Lower leg skin (tissue), 4 donors: ENCODE data around the gene ASB10. TPM values are rescaled to one million over a fixed set of nuclear protein-coding genes. Genes with fewer than 3 reads are reported as not detected.

Source experiments
- DNase-seq, 2 donors: peaks; one replicate each; pipeline ENCODE4 v3.0.0-alpha.2; 2019; ENCODE audit warnings: low spot score in 2 of 2
- H3K4me3 ChIP-seq: fragments of 200-600 bp; sonication (generic); 2 replicates; pipeline ENCODE4 v1.5.1; 2017; ENCODE audit warnings: mild to moderate bottlenecking, low read depth; ENCODE audit not compliant: poor library complexity, severe bottlenecking
- POLR2A ChIP-seq, 2 donors: fragments of 450-650 bp; IDR thresholded peaks; one replicate each; pipeline ENCODE4 v1.6.1; 2016 to 2017; ENCODE audit warnings: antibody characterized with exemption in 2 of 2, mild to moderate bottlenecking in 1 of 2, moderate library complexity in 1 of 2
- WGBS, 2 donors: methylation state at CpG; one replicate each; pipeline ENCODE4 v1.1.5; 2018; 5-methylcytosine and 5-hydroxymethylcytosine counted together
- intact Hi-C: fragments of 100-400 bp; cut with DNase I; formaldehyde crosslinking; loops from one replicate; pipeline ENCODE4 v1.15.0; 2023; ENCODE audit warnings: low total_unique reads
- total RNA-seq, 4 donors: library from RNA; depleted of rRNA; stranded (reverse); fragments of >200 nt; gene quantifications; one replicate each; pipeline ENCODE4 v1.1.0, GENCODE V29; 2016
- TF ChIP-seq, protein P1 (sequence below), 3 donors: fragments of 450-650 bp; IDR thresholded peaks; one replicate each; pipeline ENCODE4 v1.5.1; 2016; ENCODE audit warnings: antibody characterized with exemption in 3 of 3, mild to moderate bottlenecking in 3 of 3, moderate library complexity in 2 of 3

Gene ASB10
- total RNA-seq, 4 donors from 2014 or later: not detected

DNA sequence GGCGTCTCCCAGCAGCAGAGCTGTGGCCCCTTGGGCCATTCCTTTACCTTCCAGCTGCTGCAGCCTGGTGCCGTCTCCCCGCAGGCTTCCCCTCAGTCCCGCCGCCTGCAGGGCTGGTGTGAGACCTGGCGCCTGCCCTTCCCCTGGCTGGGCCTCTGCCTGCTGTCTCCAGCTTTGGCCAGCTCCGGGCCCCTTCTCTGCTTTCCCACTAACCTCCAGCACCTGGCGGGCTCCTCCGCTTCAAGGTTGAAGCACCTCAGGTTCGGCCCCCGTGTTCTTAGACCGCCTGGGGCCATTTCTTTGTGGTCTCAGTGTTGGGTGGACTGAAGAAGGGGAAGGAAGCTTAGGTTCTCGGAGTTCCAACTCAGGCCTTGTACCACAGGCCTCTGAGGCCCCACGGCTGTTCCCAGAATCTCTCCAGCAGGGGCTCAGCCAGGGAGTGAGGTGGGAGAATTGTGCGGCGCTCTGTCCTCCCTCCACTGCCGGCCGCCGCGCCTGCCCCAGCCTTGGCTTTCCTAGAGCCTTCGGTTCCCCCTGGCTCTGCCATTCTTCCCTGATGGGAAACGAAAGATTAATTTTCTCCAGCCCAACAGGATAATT, 49.9 kb downstream of the ASB10 start:
- peak in 1 of 2 donors; percentile 68 for DNase-seq
- WGBS, 2 donors: 88 to 90% methylated on average over 17 to 22 of the region's 22 CpGs
- intact Hi-C loops: no loop called here
- no peak overlapping the region for H3K4me3 ChIP-seq
- TF ChIP-seq, protein P1, sequence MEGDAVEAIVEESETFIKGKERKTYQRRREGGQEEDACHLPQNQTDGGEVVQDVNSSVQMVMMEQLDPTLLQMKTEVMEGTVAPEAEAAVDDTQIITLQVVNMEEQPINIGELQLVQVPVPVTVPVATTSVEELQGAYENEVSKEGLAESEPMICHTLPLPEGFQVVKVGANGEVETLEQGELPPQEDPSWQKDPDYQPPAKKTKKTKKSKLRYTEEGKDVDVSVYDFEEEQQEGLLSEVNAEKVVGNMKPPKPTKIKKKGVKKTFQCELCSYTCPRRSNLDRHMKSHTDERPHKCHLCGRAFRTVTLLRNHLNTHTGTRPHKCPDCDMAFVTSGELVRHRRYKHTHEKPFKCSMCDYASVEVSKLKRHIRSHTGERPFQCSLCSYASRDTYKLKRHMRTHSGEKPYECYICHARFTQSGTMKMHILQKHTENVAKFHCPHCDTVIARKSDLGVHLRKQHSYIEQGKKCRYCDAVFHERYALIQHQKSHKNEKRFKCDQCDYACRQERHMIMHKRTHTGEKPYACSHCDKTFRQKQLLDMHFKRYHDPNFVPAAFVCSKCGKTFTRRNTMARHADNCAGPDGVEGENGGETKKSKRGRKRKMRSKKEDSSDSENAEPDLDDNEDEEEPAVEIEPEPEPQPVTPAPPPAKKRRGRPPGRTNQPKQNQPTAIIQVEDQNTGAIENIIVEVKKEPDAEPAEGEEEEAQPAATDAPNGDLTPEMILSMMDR (IDR thresholded peaks at IDR 0.05): no peak
- TF ChIP-seq POLR2A (IDR thresholded peaks at IDR 0.05): no peak

- 90 to 92% methylated on average over 33 of the region's 33 CpGs for WGBS, 2 donors
- intact Hi-C loops: no loop called here
- peak in 1 of 2 donors; percentile 82 for DNase-seq
- TF ChIP-seq POLR2A (IDR thresholded peaks at IDR 0.05): no peak
- TF ChIP-seq, protein P1 (IDR thresholded peaks at IDR 0.05): no peak
- H3K4me3 ChIP-seq: no peak overlapping the region
These were observed 50.9 kb downstream of the ASB10 start for GRCh38 chr7:151135866-151136843.

DNA sequence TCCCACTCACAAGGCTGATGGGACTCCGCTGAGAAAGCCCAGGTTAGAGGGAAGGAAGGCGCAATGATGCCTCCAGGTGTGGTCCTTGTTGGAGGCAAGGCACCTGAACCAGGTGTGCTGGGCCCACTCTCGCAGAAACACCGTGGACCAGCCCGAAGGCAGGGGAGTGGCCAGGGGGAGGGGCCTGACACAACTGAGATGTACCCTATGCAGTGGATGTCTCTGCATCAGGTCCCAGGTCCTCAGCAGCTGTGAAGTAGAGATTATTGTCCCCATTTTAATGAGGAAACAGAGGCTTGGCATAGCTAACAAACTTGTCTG, 51.6 kb downstream of the ASB10 start:
- TF ChIP-seq, protein P1 (IDR thresholded peaks at IDR 0.05): no peak
- TF ChIP-seq POLR2A (IDR thresholded peaks at IDR 0.05): no peak
- intact Hi-C loops: no loop called here
- 83 to 85% methylated on average over 5 of the region's 5 CpGs for WGBS, 2 donors
- no peak overlapping the region for H3K4me3 ChIP-seq
- DNase-seq: peak in 1 of 2 donors; percentile 57

DNA sequence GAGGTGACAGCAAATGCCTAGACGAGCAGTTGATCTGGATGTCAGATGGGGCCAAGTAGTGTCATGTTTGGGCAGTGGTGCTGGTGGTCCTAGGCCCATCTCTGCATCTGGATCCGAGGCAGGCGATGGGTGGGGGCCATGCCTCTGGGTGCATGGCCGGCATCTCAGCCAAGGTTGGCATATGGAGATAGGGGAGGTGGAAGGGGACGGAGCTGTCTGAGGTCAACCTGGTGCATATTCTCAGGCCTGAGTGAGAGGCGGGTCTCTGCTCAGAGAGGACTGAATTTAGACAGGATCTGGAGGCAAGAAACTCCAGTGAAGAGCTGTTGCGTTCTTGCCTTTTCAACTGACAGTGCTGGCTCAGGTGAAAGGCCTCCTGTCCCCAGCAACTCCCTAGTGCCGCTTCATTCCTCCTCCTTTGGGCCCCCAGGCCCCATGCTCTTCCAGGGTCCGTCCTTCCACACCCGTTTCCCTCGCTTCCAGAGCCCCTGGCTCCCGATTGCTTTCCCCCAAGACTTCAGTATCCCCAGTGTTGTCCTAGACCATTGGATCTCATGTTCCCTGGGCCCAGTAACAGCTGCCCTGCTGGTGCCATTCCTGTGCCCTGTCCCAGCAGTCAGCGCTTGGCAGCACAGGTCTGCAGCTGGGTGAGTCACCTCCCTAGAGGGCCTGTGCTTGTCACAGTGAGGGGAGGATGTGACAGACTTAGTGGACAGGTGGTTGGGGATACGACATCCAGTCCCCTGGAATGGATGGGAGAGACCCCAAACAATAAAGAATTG, 52.1 kb downstream of the ASB10 start:
- no peak for DNase-seq
- H3K4me3 ChIP-seq: no peak overlapping the region
- TF ChIP-seq, protein P1 (IDR thresholded peaks at IDR 0.05): no peak
- no peak for TF ChIP-seq POLR2A (IDR thresholded peaks at IDR 0.05)
- intact Hi-C loops: loop anchor here (5.0 kb wide), 1 partner anchor 167 kb away; no protein-coding TSS in a partner anchor
- 91 to 93% methylated on average over 14 of the region's 14 CpGs for WGBS, 2 donors

- DNase-seq: no peak
These were observed 52.9 kb downstream of the ASB10 start for GRCh38 chr7:151133986-151134742.

More at GRCh38 chr7:151133986-151134742, 52.9 kb downstream of the ASB10 start:
- no peak overlapping the region for H3K4me3 ChIP-seq
- TF ChIP-seq POLR2A (IDR thresholded peaks at IDR 0.05): no peak
- TF ChIP-seq, protein P1 (IDR thresholded peaks at IDR 0.05): no peak
- WGBS, 2 donors: 81 to 91% methylated on average over 23 to 24 of the region's 24 CpGs
- intact Hi-C loops: loop anchor here (5.0 kb wide), 1 partner anchor 168 kb away; no protein-coding TSS in a partner anchor
